Measurements from ENCODE around the gene KRT15. TPM values are rescaled to one million over a fixed set of nuclear protein-coding genes. Genes with fewer than 3 reads are reported as not detected.

The KRT15 gene
- total and polyA plus RNA-seq, 4 donors: 0.14 TPM; not detected in 3

DNA sequence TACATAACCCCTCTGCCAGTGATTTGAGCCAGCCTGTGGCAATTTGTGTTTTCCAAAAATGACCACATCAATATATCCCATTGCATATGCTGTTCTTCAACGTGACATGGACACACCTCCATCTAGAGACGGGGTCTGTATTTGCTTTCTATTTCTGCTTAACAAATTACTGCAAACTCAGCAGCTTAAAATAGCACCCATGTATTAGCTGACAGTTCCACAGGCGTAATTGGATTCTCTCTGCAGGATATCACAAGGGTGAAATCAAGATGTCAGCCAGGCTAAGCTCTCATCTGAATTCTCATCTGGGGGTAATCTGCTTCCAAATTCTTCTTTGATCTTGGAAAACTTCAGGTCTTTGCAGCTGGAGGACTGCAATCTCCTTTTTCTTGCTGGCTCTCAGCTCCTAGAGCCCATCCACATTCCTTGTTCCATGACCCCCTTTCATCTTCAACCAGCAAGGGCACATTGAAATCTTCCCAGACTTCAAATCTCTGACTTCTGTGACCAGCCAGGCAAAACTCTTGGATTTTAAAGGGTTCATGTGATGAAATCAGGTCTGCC, 45.0 kb upstream of the KRT15 start:
- Histone ChIP-seq H3K27ac (ENCODE audit: low read depth in 1 of 2, low read length in 2 of 2) (no peak overlapping the region), H3K27me3 (ENCODE audit: control insufficient read depth in 4 of 4, insufficient read depth in 4 of 4, low read length in 3 of 4) (peaks cover 0 to 2% (median 1%) of the 10 kb centered on the region in 4 donors), H3K4me3 (ENCODE audit: low read depth in 1 of 3, low read length in 3 of 3) (no peak overlapping the region), H3K4me1 (ENCODE audit: control insufficient read depth in 4 of 4, insufficient read depth in 4 of 4, low read length in 3 of 4) (no peaks in the 10 kb centered on the region), H3K36me3 (ENCODE audit: control insufficient read depth in 4 of 4, insufficient read depth in 3 of 4, low read depth in 1 of 4, low read length in 3 of 4) (no peaks in the 10 kb centered on the region), H3K9me3 (ENCODE audit: control insufficient read depth in 4 of 4, low read length in 3 of 4) (no peaks in the 10 kb centered on the region), H3K9ac (ENCODE audit: low read depth in 1 of 2, low read length in 2 of 2) (no peak overlapping the region)
- no peak for DNase-seq (ENCODE audit: low spot score)
- no peak for TF ChIP-seq JUND (IDR thresholded peaks at IDR 0.05)
- TF ChIP-seq, protein P1, sequence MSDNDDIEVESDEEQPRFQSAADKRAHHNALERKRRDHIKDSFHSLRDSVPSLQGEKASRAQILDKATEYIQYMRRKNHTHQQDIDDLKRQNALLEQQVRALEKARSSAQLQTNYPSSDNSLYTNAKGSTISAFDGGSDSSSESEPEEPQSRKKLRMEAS (IDR thresholded peaks at IDR 0.05): no peak
- no peak for TF ChIP-seq SP1 (IDR thresholded peaks at IDR 0.05)
- no peak for TF ChIP-seq FOXA2 (IDR thresholded peaks at IDR 0.05)
- TF ChIP-seq HNF4G (IDR thresholded peaks at IDR 0.05): no peak
- TF ChIP-seq, protein P2, sequence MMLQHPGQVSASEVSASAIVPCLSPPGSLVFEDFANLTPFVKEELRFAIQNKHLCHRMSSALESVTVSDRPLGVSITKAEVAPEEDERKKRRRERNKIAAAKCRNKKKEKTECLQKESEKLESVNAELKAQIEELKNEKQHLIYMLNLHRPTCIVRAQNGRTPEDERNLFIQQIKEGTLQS (IDR thresholded peaks at IDR 0.05): no peak
- no peak for TF ChIP-seq FOXA1 (IDR thresholded peaks at IDR 0.05)
- no peak for TF ChIP-seq RAD21 (IDR thresholded peaks at IDR 0.05)
- TF ChIP-seq YY1 (IDR thresholded peaks at IDR 0.05): no peak
- TF ChIP-seq, protein P3, sequence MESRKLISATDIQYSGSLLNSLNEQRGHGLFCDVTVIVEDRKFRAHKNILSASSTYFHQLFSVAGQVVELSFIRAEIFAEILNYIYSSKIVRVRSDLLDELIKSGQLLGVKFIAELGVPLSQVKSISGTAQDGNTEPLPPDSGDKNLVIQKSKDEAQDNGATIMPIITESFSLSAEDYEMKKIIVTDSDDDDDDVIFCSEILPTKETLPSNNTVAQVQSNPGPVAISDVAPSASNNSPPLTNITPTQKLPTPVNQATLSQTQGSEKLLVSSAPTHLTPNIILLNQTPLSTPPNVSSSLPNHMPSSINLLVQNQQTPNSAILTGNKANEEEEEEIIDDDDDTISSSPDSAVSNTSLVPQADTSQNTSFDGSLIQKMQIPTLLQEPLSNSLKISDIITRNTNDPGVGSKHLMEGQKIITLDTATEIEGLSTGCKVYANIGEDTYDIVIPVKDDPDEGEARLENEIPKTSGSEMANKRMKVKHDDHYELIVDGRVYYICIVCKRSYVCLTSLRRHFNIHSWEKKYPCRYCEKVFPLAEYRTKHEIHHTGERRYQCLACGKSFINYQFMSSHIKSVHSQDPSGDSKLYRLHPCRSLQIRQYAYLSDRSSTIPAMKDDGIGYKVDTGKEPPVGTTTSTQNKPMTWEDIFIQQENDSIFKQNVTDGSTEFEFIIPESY (IDR thresholded peaks at IDR 0.05): no peak
- no peak for TF ChIP-seq NR2F2 (IDR thresholded peaks at IDR 0.05)
- TF ChIP-seq, protein P4, sequence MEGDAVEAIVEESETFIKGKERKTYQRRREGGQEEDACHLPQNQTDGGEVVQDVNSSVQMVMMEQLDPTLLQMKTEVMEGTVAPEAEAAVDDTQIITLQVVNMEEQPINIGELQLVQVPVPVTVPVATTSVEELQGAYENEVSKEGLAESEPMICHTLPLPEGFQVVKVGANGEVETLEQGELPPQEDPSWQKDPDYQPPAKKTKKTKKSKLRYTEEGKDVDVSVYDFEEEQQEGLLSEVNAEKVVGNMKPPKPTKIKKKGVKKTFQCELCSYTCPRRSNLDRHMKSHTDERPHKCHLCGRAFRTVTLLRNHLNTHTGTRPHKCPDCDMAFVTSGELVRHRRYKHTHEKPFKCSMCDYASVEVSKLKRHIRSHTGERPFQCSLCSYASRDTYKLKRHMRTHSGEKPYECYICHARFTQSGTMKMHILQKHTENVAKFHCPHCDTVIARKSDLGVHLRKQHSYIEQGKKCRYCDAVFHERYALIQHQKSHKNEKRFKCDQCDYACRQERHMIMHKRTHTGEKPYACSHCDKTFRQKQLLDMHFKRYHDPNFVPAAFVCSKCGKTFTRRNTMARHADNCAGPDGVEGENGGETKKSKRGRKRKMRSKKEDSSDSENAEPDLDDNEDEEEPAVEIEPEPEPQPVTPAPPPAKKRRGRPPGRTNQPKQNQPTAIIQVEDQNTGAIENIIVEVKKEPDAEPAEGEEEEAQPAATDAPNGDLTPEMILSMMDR (IDR thresholded peaks at IDR 0.05; ENCODE audit: low read depth, low read length, missing input control): no peak
- no peak for TF ChIP-seq RXRA (IDR thresholded peaks at IDR 0.05)
- WGBS: 43% methylated on average over 3 of the region's 3 CpGs

DNA sequence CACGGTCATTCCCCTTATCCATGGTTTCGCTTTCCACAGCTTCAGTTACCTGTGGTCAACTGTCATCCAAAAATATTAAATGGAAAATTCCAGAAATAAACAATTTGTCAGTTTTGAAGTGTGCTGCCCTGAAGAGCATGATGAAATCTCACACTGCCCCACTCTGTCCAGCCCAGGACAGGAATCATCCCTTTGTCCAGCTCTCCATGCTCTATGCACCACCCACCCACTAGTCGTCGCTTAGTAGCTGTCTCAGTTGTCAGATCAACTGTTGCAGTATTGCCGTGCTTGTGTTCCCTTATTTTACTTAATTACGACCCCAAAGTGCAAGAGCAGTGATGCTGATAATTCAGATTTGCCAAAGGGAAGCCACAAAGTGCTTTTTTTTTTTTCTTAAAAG, 42.9 kb upstream of the KRT15 start:
- Histone ChIP-seq H3K36me3 (ENCODE audit: control insufficient read depth in 4 of 4, insufficient read depth in 3 of 4, low read depth in 1 of 4, low read length in 3 of 4) (no peaks in the 10 kb centered on the region), H3K27ac (ENCODE audit: low read depth in 1 of 2, low read length in 2 of 2) (no peak overlapping the region), H3K9ac (ENCODE audit: low read depth in 1 of 2, low read length in 2 of 2) (no peak overlapping the region), H3K27me3 (ENCODE audit: control insufficient read depth in 4 of 4, insufficient read depth in 4 of 4, low read length in 3 of 4) (peaks cover 0 to 2% (median 1%) of the 10 kb centered on the region in 4 donors), H3K4me1 (ENCODE audit: control insufficient read depth in 4 of 4, insufficient read depth in 4 of 4, low read length in 3 of 4) (no peaks in the 10 kb centered on the region), H3K9me3 (ENCODE audit: control insufficient read depth in 4 of 4, low read length in 3 of 4) (no peaks in the 10 kb centered on the region), H3K4me3 (ENCODE audit: low read depth in 1 of 3, low read length in 3 of 3) (no peak overlapping the region)
- no peak for DNase-seq (ENCODE audit: low spot score)
- TF ChIP-seq, protein P4 (IDR thresholded peaks at IDR 0.05; ENCODE audit: low read depth, low read length, missing input control): no peak
- TF ChIP-seq, protein P2 (IDR thresholded peaks at IDR 0.05): no peak
- no peak for TF ChIP-seq RAD21 (IDR thresholded peaks at IDR 0.05)
- TF ChIP-seq, protein P5, sequence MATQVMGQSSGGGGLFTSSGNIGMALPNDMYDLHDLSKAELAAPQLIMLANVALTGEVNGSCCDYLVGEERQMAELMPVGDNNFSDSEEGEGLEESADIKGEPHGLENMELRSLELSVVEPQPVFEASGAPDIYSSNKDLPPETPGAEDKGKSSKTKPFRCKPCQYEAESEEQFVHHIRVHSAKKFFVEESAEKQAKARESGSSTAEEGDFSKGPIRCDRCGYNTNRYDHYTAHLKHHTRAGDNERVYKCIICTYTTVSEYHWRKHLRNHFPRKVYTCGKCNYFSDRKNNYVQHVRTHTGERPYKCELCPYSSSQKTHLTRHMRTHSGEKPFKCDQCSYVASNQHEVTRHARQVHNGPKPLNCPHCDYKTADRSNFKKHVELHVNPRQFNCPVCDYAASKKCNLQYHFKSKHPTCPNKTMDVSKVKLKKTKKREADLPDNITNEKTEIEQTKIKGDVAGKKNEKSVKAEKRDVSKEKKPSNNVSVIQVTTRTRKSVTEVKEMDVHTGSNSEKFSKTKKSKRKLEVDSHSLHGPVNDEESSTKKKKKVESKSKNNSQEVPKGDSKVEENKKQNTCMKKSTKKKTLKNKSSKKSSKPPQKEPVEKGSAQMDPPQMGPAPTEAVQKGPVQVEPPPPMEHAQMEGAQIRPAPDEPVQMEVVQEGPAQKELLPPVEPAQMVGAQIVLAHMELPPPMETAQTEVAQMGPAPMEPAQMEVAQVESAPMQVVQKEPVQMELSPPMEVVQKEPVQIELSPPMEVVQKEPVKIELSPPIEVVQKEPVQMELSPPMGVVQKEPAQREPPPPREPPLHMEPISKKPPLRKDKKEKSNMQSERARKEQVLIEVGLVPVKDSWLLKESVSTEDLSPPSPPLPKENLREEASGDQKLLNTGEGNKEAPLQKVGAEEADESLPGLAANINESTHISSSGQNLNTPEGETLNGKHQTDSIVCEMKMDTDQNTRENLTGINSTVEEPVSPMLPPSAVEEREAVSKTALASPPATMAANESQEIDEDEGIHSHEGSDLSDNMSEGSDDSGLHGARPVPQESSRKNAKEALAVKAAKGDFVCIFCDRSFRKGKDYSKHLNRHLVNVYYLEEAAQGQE (IDR thresholded peaks at IDR 0.05): no peak
- TF ChIP-seq JUND (IDR thresholded peaks at IDR 0.05): no peak
- no peak for TF ChIP-seq FOXA1 (IDR thresholded peaks at IDR 0.05)
- no peak for TF ChIP-seq HNF4A (conservative IDR thresholded peaks at IDR 0.05)
- TF ChIP-seq, protein P1 (IDR thresholded peaks at IDR 0.05): no peak
- TF ChIP-seq, protein P3 (IDR thresholded peaks at IDR 0.05): no peak
- TF ChIP-seq HNF4G (IDR thresholded peaks at IDR 0.05): no peak
- 75% methylated on average over 6 of the region's 6 CpGs for WGBS
